Neural cell (in vitro differentiated cells): ENCODE results near the gene TTC21B. TPM values are rescaled to one million over a fixed set of nuclear protein-coding genes. Genes with fewer than 3 reads are reported as not detected.

ENCODE experiments used
- H2AFZ ChIP-seq: fragments of 200-600, 300-800 bp; sonication (generic), shearing (Covaris generic); 2 replicates; pipeline ENCODE4 v1.6.0; 2014; ENCODE audit warnings: low read depth, mild to moderate bottlenecking, antibody characterized with exemption, low read length, moderate library complexity
- H3F3A ChIP-seq: fragments of 200-600 bp; shearing (Covaris generic); 2 replicates; pipeline ENCODE4 v1.6.1; 2016; ENCODE audit warnings: mild to moderate bottlenecking, moderate library complexity, mixed read lengths, antibody characterized with exemption, low read length; ENCODE audit not compliant: insufficient read depth, poor library complexity, severe bottlenecking
- H3K27ac ChIP-seq: fragments of 200-600, 300-800 bp; sonication (generic), shearing (Covaris generic); 2 replicates; pipeline ENCODE4 v1.5.1; 2014; ENCODE audit warnings: mild to moderate bottlenecking, low read length, moderate library complexity
- H3K27me3 ChIP-seq: fragments of 300-800, 200-600 bp; sonication (generic), shearing (Covaris generic); 2 replicates; pipeline ENCODE4 v1.6.0; 2014; ENCODE audit warnings: mild to moderate bottlenecking, low read depth, low read length, moderate library complexity; ENCODE audit not compliant: insufficient read depth
- H3K36me3 ChIP-seq: fragments of 300-800, 200-600 bp; sonication (generic), shearing (Covaris generic); 2 replicates; pipeline ENCODE4 v1.5.1; 2014; ENCODE audit warnings: mild to moderate bottlenecking, antibody characterized with exemption, low read length, moderate library complexity; ENCODE audit not compliant: insufficient read depth
- H3K4me2 ChIP-seq: fragments of 300-800, 200-600 bp; sonication (generic), shearing (Covaris generic); 2 replicates; pipeline ENCODE4 v1.6.0; 2014; ENCODE audit warnings: mild to moderate bottlenecking, low read length
- H3K4me3 ChIP-seq: fragments of 300-800, 200-600 bp; sonication (generic), shearing (Covaris generic); 2 replicates; pipeline ENCODE4 v1.5.1; 2014; ENCODE audit warnings: mild to moderate bottlenecking, low read length, moderate library complexity
- H3K79me2 ChIP-seq: fragments of 200-600 bp; shearing (Covaris generic); replicated peaks from 2 replicates; pipeline ENCODE4 v1.6.0; 2014; ENCODE audit warnings: mild to moderate bottlenecking, low read length, moderate library complexity; ENCODE audit not compliant: insufficient read depth
- H3K9ac ChIP-seq: fragments of 300-800, 200-600 bp; sonication (generic), shearing (Covaris generic); 2 replicates; pipeline ENCODE4 v1.6.1; 2016; ENCODE audit warnings: mild to moderate bottlenecking, low read length, mixed read lengths
- H3K9me2 ChIP-seq: fragments of 200-600 bp; shearing (Covaris generic); 2 replicates; pipeline ENCODE4 v1.6.1; 2016; ENCODE audit warnings: mild to moderate bottlenecking, low read length, mixed read lengths; ENCODE audit not compliant: insufficient read depth
- H3K9me3 ChIP-seq: fragments of 200-600, 300-800 bp; sonication (generic), shearing (Covaris generic); 2 replicates; pipeline ENCODE4 v1.6.1; 2016; ENCODE audit warnings: mild to moderate bottlenecking, mixed run types, low read length, moderate library complexity, mixed read lengths
- H4K20me1 ChIP-seq: fragments of 200-600 bp; shearing (Covaris generic); 2 replicates; pipeline ENCODE4 v1.6.1; 2016; ENCODE audit warnings: mild to moderate bottlenecking, mixed run types; ENCODE audit not compliant: insufficient read depth
- EP300 ChIP-seq: fragments of 450-650 bp; conservative IDR thresholded peaks from 2 replicates; pipeline ENCODE4 v1.6.1; 2014; ENCODE audit warnings: antibody characterized with exemption, mild to moderate bottlenecking, moderate library complexity; ENCODE audit not compliant: poor library complexity, severe bottlenecking
- EZH2 ChIP-seq: fragments of 200-600, 300-800 bp; shearing (Covaris generic), sonication (generic); IDR thresholded peaks from 2 replicates; pipeline ENCODE4 v1.6.1; 2014; ENCODE audit warnings: antibody characterized with exemption, low read length, borderline replicate concordance, mild to moderate bottlenecking; ENCODE audit not compliant: insufficient read depth, poor library complexity, severe bottlenecking
- MXI1 ChIP-seq: fragments of 450-650 bp; conservative IDR thresholded peaks from 2 replicates; pipeline ENCODE4 v1.6.1; 2014; ENCODE audit warnings: antibody characterized with exemption, mild to moderate bottlenecking; ENCODE audit not compliant: poor library complexity, severe bottlenecking
- POLR2AphosphoS5 ChIP-seq: IDR thresholded peaks from 2 replicates; pipeline ENCODE4 v1.6.1; 2012
- RAD21 ChIP-seq: fragments of 450-650 bp; conservative IDR thresholded peaks from 2 replicates; pipeline ENCODE4 v1.6.1; 2014; ENCODE audit warnings: antibody characterized with exemption, mild to moderate bottlenecking, moderate library complexity
- SMC3 ChIP-seq: fragments of 450-650 bp; conservative IDR thresholded peaks from 2 replicates; pipeline ENCODE4 v1.6.1; 2014; ENCODE audit warnings: antibody characterized with exemption, mild to moderate bottlenecking, moderate library complexity; ENCODE audit not compliant: poor library complexity
- TAF1 ChIP-seq: IDR thresholded peaks from 2 replicates; pipeline ENCODE4 v1.6.1; 2012; ENCODE audit warnings: low read depth
- polyA plus RNA-seq: library from polyadenylated mRNA; depleted of rRNA; stranded (reverse); fragments of >200 nt; gene quantifications from 2 replicates; pipeline ENCODE4 v1.2.3, GENCODE V29; 2014
- TF ChIP-seq, protein P1 (sequence below): IDR thresholded peaks from 2 replicates; pipeline ENCODE4 v1.6.1; 2012; ENCODE audit warnings: borderline replicate concordance
- TF ChIP-seq, protein P2 (sequence below): fragments of 450-650 bp; IDR thresholded peaks from 2 replicates; pipeline ENCODE4 v1.5.1; 2014; ENCODE audit warnings: antibody characterized with exemption, mild to moderate bottlenecking, moderate library complexity; ENCODE audit not compliant: poor library complexity, severe bottlenecking

Gene TTC21B
- polyA plus RNA-seq, 1 donor from 2014 or later: 31.1 TPM

DNA sequence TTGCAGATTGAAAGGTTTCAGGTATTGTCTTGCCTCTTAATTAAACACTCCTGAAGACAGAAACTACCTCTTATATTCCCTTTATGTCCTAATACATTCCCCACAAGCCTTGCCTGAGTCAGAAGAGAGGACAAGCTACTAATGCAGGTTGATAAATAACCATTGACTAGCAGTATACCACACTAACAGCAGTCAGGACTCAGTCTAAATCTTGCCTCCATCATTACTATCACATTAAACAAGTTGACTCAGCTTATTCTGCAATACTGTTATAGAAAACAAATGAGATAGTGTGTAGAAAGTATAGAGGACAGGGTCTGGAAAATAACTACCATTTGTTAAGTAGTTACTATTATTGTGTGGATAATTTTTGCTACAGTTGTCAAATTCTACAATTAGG lies 63.8 kb downstream of the TTC21B start:
- TF ChIP-seq EP300 (no peak), RAD21 (no peak), TAF1 (no peak), EZH2 (no peak), POLR2AphosphoS5 (no peak), SMC3 (no peak)
- TF ChIP-seq, protein P1, sequence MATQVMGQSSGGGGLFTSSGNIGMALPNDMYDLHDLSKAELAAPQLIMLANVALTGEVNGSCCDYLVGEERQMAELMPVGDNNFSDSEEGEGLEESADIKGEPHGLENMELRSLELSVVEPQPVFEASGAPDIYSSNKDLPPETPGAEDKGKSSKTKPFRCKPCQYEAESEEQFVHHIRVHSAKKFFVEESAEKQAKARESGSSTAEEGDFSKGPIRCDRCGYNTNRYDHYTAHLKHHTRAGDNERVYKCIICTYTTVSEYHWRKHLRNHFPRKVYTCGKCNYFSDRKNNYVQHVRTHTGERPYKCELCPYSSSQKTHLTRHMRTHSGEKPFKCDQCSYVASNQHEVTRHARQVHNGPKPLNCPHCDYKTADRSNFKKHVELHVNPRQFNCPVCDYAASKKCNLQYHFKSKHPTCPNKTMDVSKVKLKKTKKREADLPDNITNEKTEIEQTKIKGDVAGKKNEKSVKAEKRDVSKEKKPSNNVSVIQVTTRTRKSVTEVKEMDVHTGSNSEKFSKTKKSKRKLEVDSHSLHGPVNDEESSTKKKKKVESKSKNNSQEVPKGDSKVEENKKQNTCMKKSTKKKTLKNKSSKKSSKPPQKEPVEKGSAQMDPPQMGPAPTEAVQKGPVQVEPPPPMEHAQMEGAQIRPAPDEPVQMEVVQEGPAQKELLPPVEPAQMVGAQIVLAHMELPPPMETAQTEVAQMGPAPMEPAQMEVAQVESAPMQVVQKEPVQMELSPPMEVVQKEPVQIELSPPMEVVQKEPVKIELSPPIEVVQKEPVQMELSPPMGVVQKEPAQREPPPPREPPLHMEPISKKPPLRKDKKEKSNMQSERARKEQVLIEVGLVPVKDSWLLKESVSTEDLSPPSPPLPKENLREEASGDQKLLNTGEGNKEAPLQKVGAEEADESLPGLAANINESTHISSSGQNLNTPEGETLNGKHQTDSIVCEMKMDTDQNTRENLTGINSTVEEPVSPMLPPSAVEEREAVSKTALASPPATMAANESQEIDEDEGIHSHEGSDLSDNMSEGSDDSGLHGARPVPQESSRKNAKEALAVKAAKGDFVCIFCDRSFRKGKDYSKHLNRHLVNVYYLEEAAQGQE: no peak
- TF ChIP-seq, protein P2, sequence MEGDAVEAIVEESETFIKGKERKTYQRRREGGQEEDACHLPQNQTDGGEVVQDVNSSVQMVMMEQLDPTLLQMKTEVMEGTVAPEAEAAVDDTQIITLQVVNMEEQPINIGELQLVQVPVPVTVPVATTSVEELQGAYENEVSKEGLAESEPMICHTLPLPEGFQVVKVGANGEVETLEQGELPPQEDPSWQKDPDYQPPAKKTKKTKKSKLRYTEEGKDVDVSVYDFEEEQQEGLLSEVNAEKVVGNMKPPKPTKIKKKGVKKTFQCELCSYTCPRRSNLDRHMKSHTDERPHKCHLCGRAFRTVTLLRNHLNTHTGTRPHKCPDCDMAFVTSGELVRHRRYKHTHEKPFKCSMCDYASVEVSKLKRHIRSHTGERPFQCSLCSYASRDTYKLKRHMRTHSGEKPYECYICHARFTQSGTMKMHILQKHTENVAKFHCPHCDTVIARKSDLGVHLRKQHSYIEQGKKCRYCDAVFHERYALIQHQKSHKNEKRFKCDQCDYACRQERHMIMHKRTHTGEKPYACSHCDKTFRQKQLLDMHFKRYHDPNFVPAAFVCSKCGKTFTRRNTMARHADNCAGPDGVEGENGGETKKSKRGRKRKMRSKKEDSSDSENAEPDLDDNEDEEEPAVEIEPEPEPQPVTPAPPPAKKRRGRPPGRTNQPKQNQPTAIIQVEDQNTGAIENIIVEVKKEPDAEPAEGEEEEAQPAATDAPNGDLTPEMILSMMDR: no peak
- H3K79me2 ChIP-seq: no peaks in the 10 kb centered on the region

DNA sequence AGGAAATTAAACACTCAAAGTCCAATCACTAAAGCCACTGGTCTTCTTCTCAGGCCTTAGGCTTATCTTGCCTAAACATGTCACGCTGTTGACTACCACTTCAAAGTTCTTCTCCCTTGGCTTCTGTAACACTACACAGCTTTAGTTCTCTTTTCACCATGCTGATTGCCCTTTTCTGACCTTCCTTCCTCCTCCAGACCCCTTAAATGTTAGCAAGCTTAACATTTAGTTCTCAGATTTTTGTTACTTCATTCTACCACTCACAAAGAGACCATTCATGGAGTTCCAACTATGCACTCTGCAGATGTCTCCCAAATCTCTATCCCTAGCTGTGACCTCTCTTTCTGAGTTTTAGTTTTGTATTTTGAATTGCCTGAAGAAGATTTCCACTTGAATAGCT lies 64.4 kb downstream of the TTC21B start:
- H3K27ac ChIP-seq: no peak overlapping the region
- H3K27me3 ChIP-seq: no peaks in the 10 kb centered on the region
- H3K79me2 ChIP-seq: no peaks in the 10 kb centered on the region
- peaks cover 4% of the 10 kb centered on the region for H3K36me3 ChIP-seq
- no peak overlapping the region for H3K4me2 ChIP-seq
- no peak overlapping the region for H2AFZ ChIP-seq
- no peak overlapping the region for H3K4me3 ChIP-seq
- H3F3A ChIP-seq: no peaks in the 10 kb centered on the region
- H3K9me2 ChIP-seq: no peaks in the 10 kb centered on the region
- H4K20me1 ChIP-seq: no peaks in the 10 kb centered on the region
- TF ChIP-seq EP300: no peak
- no peak overlapping the region for H3K9ac ChIP-seq
- no peaks in the 10 kb centered on the region for H3K9me3 ChIP-seq

More for the DNA sequence above, 63.8 kb downstream of the TTC21B start:
- Histone ChIP-seq H4K20me1 (no peaks in the 10 kb centered on the region), H3K9me2 (no peaks in the 10 kb centered on the region), H3F3A (no peaks in the 10 kb centered on the region), H3K36me3 (peaks cover 4% of the 10 kb centered on the region), H2AFZ (no peak overlapping the region), H3K9ac (no peak overlapping the region), H3K27ac (no peak overlapping the region), H3K4me3 (no peak overlapping the region), H3K4me2 (no peak overlapping the region), H3K9me3 (no peaks in the 10 kb centered on the region), H3K27me3 (no peaks in the 10 kb centered on the region)

DNA sequence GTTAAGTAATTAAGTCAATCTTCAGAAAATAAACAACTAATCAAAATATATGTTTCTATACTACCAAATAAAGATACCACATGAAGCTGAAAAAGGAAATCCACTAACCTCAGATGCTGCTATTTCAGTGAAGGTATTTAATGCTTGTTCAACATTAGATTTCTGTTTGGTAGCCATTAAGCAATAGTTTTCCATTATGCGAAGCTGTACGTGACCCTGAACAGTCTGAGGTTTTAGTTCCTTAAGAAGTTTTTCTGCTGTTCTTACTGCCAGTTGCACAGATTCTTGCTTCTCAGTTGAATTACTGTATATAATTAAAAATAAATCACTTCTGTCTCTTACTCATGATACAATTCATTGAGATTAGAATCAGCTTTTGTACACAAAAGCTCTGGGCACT lies 65.4 kb downstream of the TTC21B start:
- no peaks in the 10 kb centered on the region for H3K9me3 ChIP-seq
- H3K36me3 ChIP-seq: peaks cover 4% of the 10 kb centered on the region
- no peaks in the 10 kb centered on the region for H3F3A ChIP-seq
- no peak for TF ChIP-seq EP300
- TF ChIP-seq, protein P2: no peak
- TF ChIP-seq, protein P1: no peak
- TF ChIP-seq SMC3: no peak
- TF ChIP-seq MXI1: no peak
- no peak for TF ChIP-seq RAD21
- no peak for TF ChIP-seq POLR2AphosphoS5
- no peak for TF ChIP-seq EZH2
- no peak for TF ChIP-seq TAF1
- H2AFZ ChIP-seq: no peak overlapping the region
- H3K79me2 ChIP-seq: no peaks in the 10 kb centered on the region
- H3K9ac ChIP-seq: no peak overlapping the region
- H3K4me3 ChIP-seq: no peak overlapping the region
- no peaks in the 10 kb centered on the region for H3K27me3 ChIP-seq
- H3K27ac ChIP-seq: no peak overlapping the region
- H3K4me2 ChIP-seq: no peak overlapping the region
- no peaks in the 10 kb centered on the region for H4K20me1 ChIP-seq
- H3K9me2 ChIP-seq: no peaks in the 10 kb centered on the region
